H1 (cell line): Measurements from ENCODE around the gene CD68.

Experiments
- CHD2 ChIP-seq: IDR thresholded peaks from 2 replicates; pipeline ENCODE4 v1.6.1; 2012; ENCODE audit warnings: low read length, improper control_type of control experiment
- EZH2 ChIP-seq: fragments of 200-600 bp; sonication (generic); IDR thresholded peaks from 2 replicates; pipeline ENCODE4 v1.7.1; 2012; ENCODE audit warnings: low read depth, mild to moderate bottlenecking, moderate library complexity, low read length, inconsistent platforms; ENCODE audit not compliant: severe bottlenecking

DNA sequence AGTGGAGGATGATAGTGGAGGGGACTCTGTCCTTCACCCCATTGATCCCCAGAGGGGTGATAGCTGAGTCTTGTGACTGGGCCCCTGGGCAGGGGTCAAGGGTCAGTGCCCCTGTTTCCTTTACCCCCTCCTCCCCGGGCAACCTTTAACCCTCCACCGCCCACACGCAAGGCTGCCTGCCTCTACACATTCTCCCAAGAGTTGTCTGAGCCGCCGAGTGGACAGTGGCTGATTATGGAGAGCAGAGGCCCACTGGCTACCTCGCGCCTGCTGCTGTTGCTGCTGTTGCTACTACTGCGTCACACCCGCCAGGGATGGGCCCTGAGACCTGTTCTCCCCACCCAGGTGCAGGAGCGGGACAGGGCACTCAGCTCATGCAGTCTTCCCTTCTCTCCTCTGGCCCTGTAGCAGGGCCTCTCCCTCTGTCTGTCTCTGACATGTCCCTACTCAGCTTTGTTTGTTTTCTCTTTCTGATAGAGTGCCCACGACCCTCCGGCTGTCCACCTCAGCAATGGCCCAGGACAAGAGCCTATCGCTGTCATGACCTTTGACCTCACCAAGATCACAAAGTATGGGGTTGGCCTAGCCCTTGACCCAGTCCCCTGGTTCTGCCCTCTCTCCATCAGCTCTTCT lies 50.6 kb downstream of the CD68 start, which contains the start of gene SHBG:
- no peak for TF ChIP-seq EZH2
- TF ChIP-seq CHD2, result no peak
